ENCODE measurements around the gene DCANP1.

Gene DCANP1

GRCh38 chr5:135477613-135478066 lies 30.5 kb upstream of the DCANP1 start:
- no peak for DNase-seq (ENCODE audit: extremely low read depth, low read depth)
- TF ChIP-seq CTCF (IDR thresholded peaks at IDR 0.05; ENCODE audit: low read depth, low read length) = no peak

DNA sequence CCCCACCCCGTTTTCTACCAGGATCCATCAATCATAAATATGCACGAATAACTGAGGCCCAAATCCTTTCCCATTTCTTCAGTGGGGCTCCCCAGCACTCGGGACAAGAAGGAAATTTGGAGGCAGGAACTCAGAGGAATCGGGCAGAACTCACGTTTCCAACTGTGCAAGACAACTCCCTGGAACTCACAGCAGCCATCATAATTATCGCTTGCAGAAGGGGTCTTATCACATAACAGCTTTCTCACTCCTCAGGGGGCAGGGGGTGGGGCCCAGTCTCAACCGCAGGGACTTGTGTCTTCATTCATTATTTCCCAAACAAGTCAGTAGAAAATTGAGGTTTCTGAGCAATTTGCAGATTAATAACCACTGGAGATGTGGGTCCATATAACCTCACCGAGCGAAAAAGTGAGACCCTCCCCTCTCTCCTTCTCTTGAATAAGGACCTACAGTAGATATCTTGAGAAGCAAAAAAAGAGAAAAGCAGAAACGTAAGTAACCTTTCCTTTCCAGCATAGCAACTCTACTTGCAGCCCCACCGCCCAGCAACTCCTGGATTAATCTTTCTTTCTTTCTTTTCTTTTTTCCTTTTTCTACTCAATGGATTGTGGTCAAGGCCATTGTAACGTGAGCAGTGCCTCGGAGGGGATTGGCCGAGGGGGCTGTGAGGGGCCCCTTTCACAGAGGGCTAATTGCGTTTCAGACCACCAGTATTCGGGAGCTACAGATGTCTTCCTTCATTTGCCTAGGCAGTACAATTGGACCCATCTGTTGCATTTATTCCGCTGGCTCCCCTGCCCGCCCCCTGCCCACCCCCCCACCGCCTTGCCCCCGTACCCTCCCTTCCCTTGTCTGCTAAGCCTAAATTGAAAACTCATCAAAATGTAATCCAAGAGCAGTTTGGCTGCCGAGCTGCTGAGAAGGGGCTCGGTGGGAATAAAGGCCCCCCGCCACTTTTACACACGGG lies 29.8 kb upstream of the DCANP1 start:
- no peak for TF ChIP-seq CTCF (IDR thresholded peaks at IDR 0.05; ENCODE audit: low read depth, low read length)
- no peak for DNase-seq (ENCODE audit: extremely low read depth, low read depth)

GRCh38 chr5:135473956-135474670 lies 27.0 kb upstream of the DCANP1 start:
- no peak for DNase-seq (ENCODE audit: extremely low read depth, low read depth)
- no peak for TF ChIP-seq CTCF (IDR thresholded peaks at IDR 0.05; ENCODE audit: low read depth, low read length)

- no peak for DNase-seq (ENCODE audit: extremely low read depth, low read depth)
- no peak for TF ChIP-seq CTCF (IDR thresholded peaks at IDR 0.05; ENCODE audit: low read depth, low read length)
Observed at GRCh38 chr5:135472141-135472540, 25.0 kb upstream of the DCANP1 start.

- no peak for TF ChIP-seq CTCF (IDR thresholded peaks at IDR 0.05; ENCODE audit: low read depth, low read length)
- no peak for DNase-seq (ENCODE audit: extremely low read depth, low read depth)
Observed at GRCh38 chr5:135471726-135472125, 24.6 kb upstream of the DCANP1 start.

GRCh38 chr5:135469911-135470310 lies 22.8 kb upstream of the DCANP1 start:
- no peak for TF ChIP-seq CTCF (IDR thresholded peaks at IDR 0.05; ENCODE audit: low read depth, low read length)
- DNase-seq (ENCODE audit: extremely low read depth, low read depth) = no peak

GRCh38 chr5:135468541-135468940 lies 21.4 kb upstream of the DCANP1 start:
- no peak for DNase-seq (ENCODE audit: extremely low read depth, low read depth)
- TF ChIP-seq CTCF (IDR thresholded peaks at IDR 0.05; ENCODE audit: low read depth, low read length) = no peak
